Ureter (tissue), 1 donor: Measurements from ENCODE around the gene FAM171A2. TPM values are rescaled to one million over a fixed set of nuclear protein-coding genes. Genes with fewer than 3 reads are reported as not detected.
"Not testable (repeated sequence)": the region's sequence is repeated elsewhere in the genome, so short reads cannot be mapped to it uniquely, and the experiment has no call there.

Source experiments
- DNase-seq: peaks from one replicate; pipeline ENCODE4 v3.0.0-alpha.2; 2020; ENCODE audit warnings: low spot score
- total RNA-seq: library from RNA; stranded (reverse); gene quantifications from one replicate; pipeline ENCODE4 v1.2.4, GENCODE V29; 2023
- donor health status: DM: yes; HTN: yes; CAD: no.

Gene FAM171A2
- total RNA-seq, 1 donor from 2014 or later: 0.78 TPM

- not testable (repeated sequence) for DNase-seq
Measured at GRCh38 chr17:44347206-44348055, 16.2 kb downstream of the FAM171A2 start.

GRCh38 chr17:44346064-44346844 lies 17.4 kb downstream of the FAM171A2 start:
- DNase-seq: no peak

GRCh38 chr17:44345454-44346026 lies 18.1 kb downstream of the FAM171A2 start:
- no peak for DNase-seq

DNA sequence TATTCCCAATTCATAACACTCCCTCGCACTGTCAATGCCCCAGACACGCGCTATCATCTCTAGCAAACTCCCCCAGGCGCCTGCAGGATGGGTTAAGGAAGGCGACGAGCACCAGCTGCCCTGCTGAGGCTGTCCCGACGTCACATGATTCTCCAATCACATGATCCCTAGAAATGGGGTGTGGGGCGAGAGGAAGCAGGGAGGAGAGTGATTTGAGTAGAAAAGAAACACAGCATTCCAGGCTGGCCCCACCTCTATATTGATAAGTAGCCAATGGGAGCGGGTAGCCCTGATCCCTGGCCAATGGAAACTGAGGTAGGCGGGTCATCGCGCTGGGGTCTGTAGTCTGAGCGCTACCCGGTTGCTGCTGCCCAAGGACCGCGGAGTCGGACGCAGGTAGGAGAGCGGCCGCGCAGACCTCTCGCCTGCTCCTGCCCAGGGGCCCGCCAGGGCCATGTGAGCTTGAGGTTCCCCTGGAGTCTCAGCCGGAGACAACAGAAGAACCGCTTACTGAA lies 18.7 kb downstream of the FAM171A2 start, which contains the start of gene GRN:
GRN (plus strand) TSS at position 364 of the 515 bp plus-strand sequence. CDS start 3,863 bp downstream, outside the sequence.
- peak; percentile 97 for DNase-seq

DNA sequence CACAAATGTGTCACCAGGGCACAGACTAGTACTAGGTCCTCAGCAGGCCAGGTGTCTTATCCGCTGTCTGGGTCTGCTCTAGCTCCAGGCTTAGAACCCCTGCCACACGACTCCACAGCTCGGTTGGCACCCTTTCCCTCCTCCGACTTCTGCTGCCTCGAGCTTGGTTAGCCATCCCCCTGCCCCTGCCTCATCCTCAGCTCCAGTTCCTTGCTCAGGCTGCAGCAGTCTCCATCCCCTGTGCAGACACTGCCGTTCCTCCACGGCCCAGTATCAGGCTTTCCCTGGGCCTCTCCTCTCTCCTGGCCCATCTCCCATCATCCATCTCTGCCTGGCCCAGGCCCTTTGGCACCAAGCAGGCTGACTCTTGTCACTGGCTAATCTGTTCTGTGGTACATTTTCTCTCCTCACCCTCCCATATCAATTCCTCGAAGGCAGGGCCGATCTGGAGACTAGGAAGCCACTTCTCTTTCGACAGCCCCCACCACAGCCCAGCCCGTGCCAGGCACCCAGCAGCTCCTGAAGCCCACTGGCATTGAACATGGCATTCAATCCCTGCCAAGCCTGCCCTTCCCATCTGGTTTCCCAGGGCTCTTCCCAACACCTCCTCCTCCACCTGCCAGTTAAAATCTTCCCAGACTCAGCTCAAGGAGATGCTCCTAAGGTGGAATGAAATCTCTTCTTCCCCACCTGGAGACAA lies 20.0 kb downstream of the FAM171A2 start:
- no peak for DNase-seq

DNA sequence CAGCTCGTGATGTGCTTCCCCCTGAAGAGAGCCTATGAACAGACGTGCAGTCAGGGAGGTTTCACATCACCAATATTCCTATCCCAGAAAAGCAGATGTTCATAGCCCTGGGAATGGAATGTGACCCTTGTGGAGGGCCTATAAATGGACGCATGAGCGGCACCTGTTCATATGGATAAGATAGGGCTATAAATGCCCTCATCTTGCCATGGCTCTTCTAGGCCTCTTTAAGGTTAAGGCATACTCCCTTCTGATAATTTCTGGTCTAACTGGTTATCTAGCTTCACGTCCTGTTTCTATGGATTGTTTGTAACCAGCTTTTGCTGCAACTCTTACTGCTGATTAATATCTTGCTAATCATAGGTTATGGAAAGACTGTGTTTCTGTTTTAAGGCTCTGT lies 23.1 kb downstream of the FAM171A2 start:
- not testable (repeated sequence) for DNase-seq

DNA sequence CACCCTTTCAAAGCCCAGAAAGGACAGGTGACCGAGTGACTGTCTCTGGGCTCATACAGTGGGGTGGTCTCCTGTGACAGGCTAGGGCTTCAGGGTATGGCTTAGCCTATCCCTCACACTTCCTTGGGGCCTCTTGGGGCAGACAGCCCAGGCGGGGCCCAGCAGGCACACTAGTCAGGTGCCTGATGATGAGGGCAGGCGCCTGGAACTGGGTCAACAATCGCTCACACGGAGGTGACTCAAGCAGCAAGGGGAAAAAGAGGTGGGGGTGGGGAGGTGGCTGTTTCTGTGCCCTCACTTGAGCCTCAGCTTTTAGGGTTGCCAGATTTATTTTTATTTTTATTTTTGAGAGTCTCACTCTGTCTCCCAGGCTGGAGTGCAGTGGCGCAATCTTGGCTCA lies 25.0 kb downstream of the FAM171A2 start:
- DNase-seq: no peak

DNA sequence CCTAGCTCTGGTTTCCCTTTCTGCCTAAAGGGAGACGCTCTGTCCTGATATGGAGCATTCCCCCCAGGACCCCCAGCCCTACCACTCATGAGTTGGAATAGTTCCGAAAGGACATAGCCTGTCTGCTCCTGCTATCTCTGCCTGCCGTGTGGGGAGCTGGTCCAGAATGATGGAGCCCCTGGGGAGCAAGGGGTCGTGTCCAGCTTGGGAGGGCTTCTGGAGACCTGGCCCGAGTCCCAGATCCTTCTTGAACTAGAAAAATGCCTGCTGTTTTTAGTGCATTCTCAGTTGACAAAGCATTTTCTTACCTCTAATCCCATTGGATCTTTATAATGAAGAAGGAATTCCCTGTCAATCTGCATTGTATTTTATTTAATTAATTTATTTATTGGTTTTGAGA lies 27.7 kb downstream of the FAM171A2 start:
- DNase-seq: no peak

DNA sequence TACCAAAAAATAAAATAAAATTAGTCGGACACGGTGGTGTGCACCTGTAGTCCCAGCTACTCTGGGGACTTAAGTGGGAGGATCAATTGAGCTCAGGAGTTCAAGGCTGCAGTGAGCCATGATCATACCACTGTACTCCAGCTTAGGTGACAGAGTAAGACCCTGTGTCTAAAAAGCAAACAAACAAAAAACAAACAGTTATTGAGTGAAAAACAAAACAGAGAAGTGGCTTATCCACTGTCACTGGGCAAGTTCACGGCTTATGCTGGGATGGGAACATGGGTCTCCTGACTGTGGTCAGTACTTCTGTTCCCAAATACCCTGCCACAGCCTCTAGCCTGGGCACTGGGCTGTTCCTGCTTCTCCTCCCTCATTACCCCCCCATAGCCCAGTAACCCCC lies 28.1 kb downstream of the FAM171A2 start:
- no peak for DNase-seq

- no peak for DNase-seq
Measured at GRCh38 chr17:44334727-44335126, 28.9 kb downstream of the FAM171A2 start.

DNA sequence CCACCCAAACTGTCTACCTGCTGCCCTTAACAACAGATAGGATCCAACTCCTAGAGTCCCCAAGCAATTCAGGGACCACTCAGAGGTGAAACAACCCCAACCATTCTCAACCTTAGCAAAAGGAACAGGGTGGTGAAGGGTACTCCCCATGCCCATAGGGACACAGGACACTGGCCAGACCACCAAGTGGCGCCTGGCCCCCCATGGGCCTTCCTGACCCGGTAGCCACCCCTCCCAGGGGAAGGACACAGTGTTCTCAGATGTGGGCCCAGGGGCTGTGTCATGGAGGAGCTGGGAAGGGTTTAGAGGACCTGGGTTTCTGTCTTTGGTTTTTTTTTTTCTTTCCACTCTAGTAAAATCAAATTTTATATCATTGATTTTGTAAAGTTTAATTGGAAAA lies 29.3 kb downstream of the FAM171A2 start:
- no peak for DNase-seq

GRCh38 chr17:44333371-44333770 lies 30.3 kb downstream of the FAM171A2 start:
- no peak for DNase-seq

DNA sequence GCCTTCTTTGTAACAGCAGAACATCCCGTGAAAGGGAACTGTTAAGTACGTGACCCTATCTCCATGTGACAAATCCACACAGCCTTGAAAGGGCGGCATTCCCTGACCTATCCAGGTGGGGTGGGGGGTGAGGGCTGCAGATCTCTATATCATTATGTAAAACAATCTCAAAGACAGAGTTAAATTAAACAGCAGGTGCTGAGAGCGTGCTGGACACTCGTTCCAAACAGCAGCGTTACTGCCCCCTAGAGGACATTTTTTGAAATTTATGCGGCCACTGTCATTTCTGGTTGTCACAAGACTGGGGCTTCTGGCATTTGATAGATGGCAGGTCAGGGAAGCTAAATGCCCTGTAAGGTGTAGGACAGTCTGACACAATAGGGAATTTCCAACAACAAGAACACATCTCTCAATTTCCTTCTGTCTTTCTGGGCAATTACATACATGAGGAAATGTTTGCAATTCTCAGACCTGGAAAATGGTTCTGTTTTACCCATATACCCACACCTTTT lies 32.3 kb downstream of the FAM171A2 start:
- peak; percentile 85 for DNase-seq

DNA sequence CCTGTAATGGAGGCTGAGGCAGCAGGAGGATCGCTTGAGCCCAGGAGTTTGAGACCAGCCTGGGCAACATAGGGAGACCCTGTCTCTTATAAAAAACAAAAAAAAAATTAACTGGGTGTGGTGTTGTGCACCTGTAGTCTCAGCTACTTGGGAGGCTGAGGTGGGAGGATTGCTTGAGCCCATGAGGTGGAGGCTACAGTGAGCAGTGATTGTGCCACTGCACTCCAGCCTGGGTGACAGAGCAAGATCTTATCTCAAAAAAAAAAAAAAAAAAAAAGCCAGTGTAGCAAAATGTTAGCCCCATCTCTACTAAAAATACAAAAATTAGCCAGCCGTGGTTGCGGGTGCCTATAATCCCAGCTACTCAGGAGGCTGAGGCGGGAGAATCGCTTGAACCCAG lies 33.4 kb downstream of the FAM171A2 start:
- not testable (repeated sequence) for DNase-seq

DNA sequence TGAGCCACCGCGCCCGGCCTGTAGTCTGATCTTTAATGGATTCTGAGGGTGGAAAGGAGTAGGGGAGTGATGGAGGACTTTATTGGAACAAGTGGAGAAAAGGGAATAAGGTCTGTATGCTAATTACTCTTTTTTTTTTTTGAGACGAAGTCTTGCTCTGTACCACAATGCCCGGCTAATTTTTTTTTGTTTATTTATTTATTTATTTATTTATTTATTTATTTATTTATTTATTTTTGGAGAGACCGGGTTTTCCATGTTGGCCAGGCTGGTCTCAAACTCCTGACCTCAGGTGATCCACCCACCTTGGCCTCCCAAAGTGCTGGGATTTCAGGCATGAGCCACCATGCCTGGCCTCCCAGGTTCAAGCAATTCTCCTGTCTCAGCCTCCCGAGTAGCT lies 34.1 kb downstream of the FAM171A2 start:
- DNase-seq: not testable (repeated sequence)

DNA sequence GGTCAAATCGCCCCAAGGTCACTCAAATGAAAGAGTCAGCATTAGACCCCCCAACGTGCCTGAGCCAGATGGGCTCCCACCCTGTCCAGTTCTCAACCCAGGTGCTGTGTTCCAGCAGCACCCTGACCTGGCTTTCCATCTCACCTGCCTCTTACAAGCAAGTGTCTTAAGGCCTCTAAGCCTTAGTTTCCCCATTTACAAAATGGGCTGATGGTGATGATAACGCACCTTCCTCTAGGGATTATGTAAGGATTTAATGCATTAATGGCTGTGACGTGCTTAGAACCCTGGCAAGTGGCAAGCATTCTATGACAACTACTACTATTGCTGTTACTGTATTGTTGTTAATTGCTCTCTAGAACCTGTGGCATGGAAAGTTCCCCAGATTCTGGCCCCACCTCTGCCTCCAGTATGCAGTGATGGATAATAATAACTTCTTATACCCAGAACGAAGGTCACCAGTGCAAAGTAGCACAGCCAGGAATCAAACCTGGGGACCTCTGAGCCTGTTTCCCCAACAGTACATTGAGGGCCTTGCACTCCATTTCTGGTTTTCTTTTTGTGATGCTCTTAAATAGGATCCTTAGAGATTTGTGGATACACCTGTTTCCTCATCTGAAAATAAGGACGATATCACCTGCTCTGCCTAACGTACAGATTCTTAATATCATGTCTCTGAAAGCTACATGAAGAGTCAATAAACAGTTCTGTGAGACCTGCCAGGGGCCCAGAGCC lies 35.8 kb downstream of the FAM171A2 start:
- DNase-seq: no peak

- peak; percentile 96 for DNase-seq
Measured at GRCh38 chr17:44326861-44327444, 36.7 kb downstream of the FAM171A2 start.

DNA sequence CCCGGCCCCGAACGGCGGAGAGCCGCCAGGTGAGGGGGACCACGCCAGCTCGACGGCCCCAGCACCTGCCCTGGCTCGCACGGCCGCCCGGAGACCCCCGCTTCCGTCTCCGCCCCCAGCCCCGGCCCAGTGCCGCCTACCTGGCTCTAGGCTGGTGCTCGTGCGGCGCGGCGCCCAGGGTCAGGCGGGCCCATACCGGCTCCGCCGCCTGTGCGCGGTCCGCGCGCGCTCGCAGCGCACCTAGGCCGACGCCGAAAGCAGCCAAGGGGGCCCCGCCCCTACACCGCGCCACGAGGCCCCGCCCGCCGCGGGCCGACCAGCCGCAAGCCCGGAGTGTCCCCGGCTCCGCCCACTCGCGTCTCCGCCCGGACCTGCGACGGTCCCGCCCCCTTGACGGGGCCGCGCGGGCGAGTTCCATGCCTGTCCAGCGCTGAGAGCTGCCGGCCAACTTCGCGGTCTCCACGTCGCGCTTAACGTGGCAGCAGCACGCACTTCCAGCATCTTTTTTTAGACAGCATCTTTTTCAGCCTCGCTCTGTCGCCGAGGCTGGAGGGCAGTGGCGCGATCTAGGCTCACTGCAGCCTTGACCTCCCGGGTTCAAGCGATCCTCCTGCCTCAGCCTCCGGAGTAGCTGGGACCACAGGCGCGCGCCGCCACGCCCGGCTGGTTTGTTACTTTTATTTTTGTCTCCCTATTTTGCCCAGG lies 38.9 kb downstream of the FAM171A2 start, which contains the start of gene SLC25A39:
SLC25A39 (minus strand) TSS at position 253 of the 705 bp plus-strand sequence. CDS start 1,261 bp downstream, outside the sequence.
- DNase-seq: peak; percentile 96

- no peak for DNase-seq
Measured at GRCh38 chr17:44324092-44324570, 39.5 kb downstream of the FAM171A2 start.
